DND-41 (cell line): Measurements from ENCODE around the gene CHAT.

Source experiments
- ATAC-seq: fragments of 200-7000 bp; cut with Tn5 transposase; 3 replicates; pipeline ENCODE4 v1.9.1; 2021; ENCODE audit warnings: low read depth; ENCODE audit not compliant: insufficient read depth
- DNase-seq: peaks from one replicate; pipeline ENCODE4 v3.0.0-alpha.2; 2020
- H2AFZ ChIP-seq: 2 replicates; pipeline ENCODE4 v1.6.0; 2012; ENCODE audit warnings: low read depth, low read length
- H3K27ac ChIP-seq: 2 replicates; pipeline ENCODE4 v1.5.1; 2012; ENCODE audit warnings: low read length, inconsistent platforms
- H3K27me3 ChIP-seq: fragments of 200-600 bp; sonication (generic); 2 replicates; pipeline ENCODE4 v1.6.0; 2012; ENCODE audit warnings: low read length, mild to moderate bottlenecking, inconsistent platforms; ENCODE audit not compliant: insufficient read depth, poor library complexity
- H3K36me3 ChIP-seq: 2 replicates; pipeline ENCODE4 v1.5.1; 2012; ENCODE audit warnings: low read length, inconsistent platforms; ENCODE audit not compliant: insufficient read depth
- H3K4me1 ChIP-seq: 2 replicates; pipeline ENCODE4 v1.5.1; 2012; ENCODE audit warnings: mild to moderate bottlenecking, low read length; ENCODE audit not compliant: insufficient read depth
- H3K4me2 ChIP-seq: 2 replicates; pipeline ENCODE4 v1.6.0; 2012; ENCODE audit warnings: mild to moderate bottlenecking, moderate library complexity, low read length, inconsistent platforms; ENCODE audit not compliant: insufficient read depth
- H3K4me3 ChIP-seq, 2 experiments: fragments of 200-600 bp in 1 of 2; shearing (Covaris generic) in 1 of 2; 2 replicates each; pipeline ENCODE4 v1.5.1; 2012 to 2016; ENCODE audit warnings: inconsistent platforms in 2 of 2, low read length in 2 of 2, mild to moderate bottlenecking in 2 of 2, low read depth in 1 of 2, moderate library complexity in 1 of 2
- H3K79me2 ChIP-seq: 2 replicates; pipeline ENCODE4 v1.6.0; 2012; ENCODE audit warnings: low read length, inconsistent platforms; ENCODE audit not compliant: insufficient read depth
- H3K9ac ChIP-seq: 2 replicates; pipeline ENCODE4 v1.6.0; 2012; ENCODE audit warnings: low read depth, mild to moderate bottlenecking, inconsistent platforms, low read length, moderate library complexity
- H3K9me3 ChIP-seq: 2 replicates; pipeline ENCODE4 v1.5.1; 2012; ENCODE audit warnings: low read length, moderate library complexity, mild to moderate bottlenecking, inconsistent platforms; ENCODE audit not compliant: insufficient read depth, severe bottlenecking
- H4K20me1 ChIP-seq: 2 replicates; pipeline ENCODE4 v1.6.0; 2012; ENCODE audit warnings: low read length; ENCODE audit not compliant: insufficient read depth
- EZH2 ChIP-seq: IDR thresholded peaks from 3 replicates; pipeline ENCODE4 v1.6.1; 2012; ENCODE audit warnings: borderline replicate concordance, low read depth, mild to moderate bottlenecking, moderate library complexity, low read length, inconsistent platforms; ENCODE audit not compliant: severe bottlenecking
- TF ChIP-seq, protein P1 (sequence below): IDR thresholded peaks from 2 replicates; pipeline ENCODE4 v1.5.1; 2012; ENCODE audit warnings: borderline replicate concordance, low read length, moderate library complexity, mild to moderate bottlenecking; ENCODE audit not compliant: poor library complexity, severe bottlenecking; ENCODE audit errors: extremely low read depth

CHAT gene

DNA sequence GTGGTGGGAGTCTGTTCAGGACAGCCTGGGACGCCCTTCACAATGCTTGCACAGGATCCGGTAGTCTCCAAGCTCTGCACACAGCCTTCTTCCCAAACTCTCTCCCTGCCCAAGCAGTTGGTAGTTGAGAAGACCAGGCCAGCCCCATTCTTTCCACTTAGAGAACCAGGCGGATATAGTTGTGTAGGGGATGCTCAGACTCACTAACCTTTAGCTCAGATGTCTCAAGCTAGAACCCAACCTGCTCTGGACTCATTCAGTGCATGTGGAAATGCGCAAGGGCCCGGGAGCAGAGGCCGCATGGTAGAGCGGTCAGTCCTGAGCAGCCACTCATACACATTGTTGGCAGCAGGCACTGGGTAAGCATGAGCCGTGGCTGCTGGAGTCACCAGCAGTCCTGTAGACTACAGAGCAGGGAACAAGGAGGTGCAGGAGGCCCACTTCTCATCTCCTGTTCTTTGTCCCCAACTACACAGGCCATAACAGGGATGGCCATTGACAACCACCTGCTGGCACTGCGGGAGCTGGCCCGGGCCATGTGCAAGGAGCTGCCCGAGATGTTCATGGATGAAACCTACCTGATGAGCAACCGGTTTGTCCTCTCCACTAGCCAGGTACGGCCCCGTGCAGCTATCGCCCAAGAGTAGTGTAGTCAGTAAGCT, 48.5 kb downstream of the CHAT start:
- Histone ChIP-seq H2AFZ (no peak overlapping the region), H3K4me1 (no peaks in the 10 kb centered on the region), H3K4me2 (no peak overlapping the region), H3K27me3 (no peaks in the 10 kb centered on the region), H3K9ac (no peak overlapping the region), H3K79me2 (no peaks in the 10 kb centered on the region), H3K36me3 (no peaks in the 10 kb centered on the region), H3K4me3 (no peak overlapping the region), H3K9me3 (peaks cover 7% of the 10 kb centered on the region), H4K20me1 (no peaks in the 10 kb centered on the region), H3K27ac (no peak overlapping the region)
- no peak for DNase-seq
- TF ChIP-seq, protein P1, sequence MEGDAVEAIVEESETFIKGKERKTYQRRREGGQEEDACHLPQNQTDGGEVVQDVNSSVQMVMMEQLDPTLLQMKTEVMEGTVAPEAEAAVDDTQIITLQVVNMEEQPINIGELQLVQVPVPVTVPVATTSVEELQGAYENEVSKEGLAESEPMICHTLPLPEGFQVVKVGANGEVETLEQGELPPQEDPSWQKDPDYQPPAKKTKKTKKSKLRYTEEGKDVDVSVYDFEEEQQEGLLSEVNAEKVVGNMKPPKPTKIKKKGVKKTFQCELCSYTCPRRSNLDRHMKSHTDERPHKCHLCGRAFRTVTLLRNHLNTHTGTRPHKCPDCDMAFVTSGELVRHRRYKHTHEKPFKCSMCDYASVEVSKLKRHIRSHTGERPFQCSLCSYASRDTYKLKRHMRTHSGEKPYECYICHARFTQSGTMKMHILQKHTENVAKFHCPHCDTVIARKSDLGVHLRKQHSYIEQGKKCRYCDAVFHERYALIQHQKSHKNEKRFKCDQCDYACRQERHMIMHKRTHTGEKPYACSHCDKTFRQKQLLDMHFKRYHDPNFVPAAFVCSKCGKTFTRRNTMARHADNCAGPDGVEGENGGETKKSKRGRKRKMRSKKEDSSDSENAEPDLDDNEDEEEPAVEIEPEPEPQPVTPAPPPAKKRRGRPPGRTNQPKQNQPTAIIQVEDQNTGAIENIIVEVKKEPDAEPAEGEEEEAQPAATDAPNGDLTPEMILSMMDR, result no peak
- TF ChIP-seq EZH2, result no peak
- ATAC-seq, result no peak

DNA sequence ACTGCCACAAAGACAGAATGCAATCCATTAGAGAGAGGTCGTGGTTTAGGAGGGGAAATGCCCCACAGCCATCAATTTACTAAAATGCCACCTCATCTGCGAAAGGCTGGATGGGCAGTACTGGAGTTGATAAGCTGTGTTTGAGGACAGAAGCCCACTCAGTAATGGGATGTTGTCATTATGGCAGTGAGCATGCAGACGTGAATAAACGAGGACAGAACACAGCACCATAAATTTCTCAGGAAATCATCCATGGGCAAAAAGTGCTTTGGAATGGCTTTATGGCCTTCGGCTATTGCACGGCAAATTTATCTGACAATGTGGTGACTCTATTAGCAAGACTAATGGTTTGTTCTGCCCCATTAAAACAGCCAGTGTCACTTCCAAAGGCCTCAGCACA, 49.8 kb downstream of the CHAT start:
- Histone ChIP-seq H3K36me3 (no peaks in the 10 kb centered on the region), H3K27ac (no peak overlapping the region), H3K4me2 (no peak overlapping the region), H3K27me3 (no peaks in the 10 kb centered on the region), H4K20me1 (no peaks in the 10 kb centered on the region), H3K4me3 (no peak overlapping the region), H3K9ac (no peak overlapping the region), H3K79me2 (no peaks in the 10 kb centered on the region), H3K4me1 (0 out of 2 replicates have a peak, but pooled peaks cover 4% of the 10 kb centered on the region), H3K9me3 (peaks cover 7% of the 10 kb centered on the region), H2AFZ (no peak overlapping the region)
- DNase-seq, result no peak
- no peak for ATAC-seq
- TF ChIP-seq, protein P1, result no peak
- no peak for TF ChIP-seq EZH2

DNA sequence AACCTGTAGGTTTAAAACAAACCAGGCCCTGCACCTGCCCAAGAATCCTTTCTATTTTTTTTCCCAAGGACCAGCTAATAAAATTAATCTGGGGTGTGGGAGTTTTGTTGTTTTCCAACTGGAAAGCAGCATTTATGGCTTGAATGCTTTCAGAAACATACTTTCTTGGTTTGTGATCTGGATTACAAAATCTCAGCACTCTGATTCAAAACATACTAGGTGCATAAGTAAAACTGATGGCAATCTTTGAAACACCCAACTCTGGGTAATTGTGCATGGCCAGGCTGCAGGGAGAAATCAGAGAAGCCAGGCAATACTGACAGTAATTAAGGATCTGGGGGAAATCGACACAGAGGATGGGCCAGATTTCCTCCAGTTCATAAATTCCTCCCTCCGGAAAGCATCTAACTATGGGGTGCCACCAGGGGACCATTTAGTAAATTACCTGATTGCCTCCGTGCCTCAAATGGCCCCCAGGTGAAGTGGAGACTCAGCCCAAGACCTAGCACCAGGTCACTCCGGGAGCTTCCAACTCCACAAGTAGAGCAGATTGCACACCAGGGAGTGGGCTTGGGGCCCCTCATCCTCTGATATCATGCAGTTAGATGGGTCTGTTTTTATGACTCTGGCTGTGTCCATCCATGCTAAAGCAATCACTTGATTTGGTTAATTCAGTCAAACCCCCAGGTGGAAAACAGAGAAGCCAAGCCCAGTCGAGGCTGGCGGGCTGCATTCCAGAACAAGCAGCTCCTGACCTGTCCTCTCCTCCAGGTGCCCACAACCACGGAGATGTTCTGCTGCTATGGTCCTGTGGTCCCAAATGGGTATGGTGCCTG, 50.4 kb downstream of the CHAT start:
- no peaks in the 10 kb centered on the region for H4K20me1 ChIP-seq
- ATAC-seq (no peak), DNase-seq (no peak)
- H3K4me2 ChIP-seq, result no peak overlapping the region
- H3K4me3 ChIP-seq, result no peak overlapping the region
- H3K27ac ChIP-seq, result no peak overlapping the region
- no peak overlapping the region for H3K9ac ChIP-seq
- no peaks in the 10 kb centered on the region for H3K79me2 ChIP-seq
- H3K27me3 ChIP-seq, result no peaks in the 10 kb centered on the region
- peaks cover 2% of the 10 kb centered on the region for H3K9me3 ChIP-seq
- TF ChIP-seq EZH2, result no peak
- TF ChIP-seq, protein P1, result no peak
- H3K36me3 ChIP-seq, result no peaks in the 10 kb centered on the region
- H3K4me1 ChIP-seq, result 0 out of 2 replicates have a peak, but pooled peaks cover 4% of the 10 kb centered on the region
- H2AFZ ChIP-seq, result no peak overlapping the region
